Measurements from ENCODE around the gene RAD51B. TPM values are rescaled to one million over a fixed set of nuclear protein-coding genes. Genes with fewer than 3 reads are reported as not detected.

Gene RAD51B
- total RNA-seq, 1 experiment from 2014 or later, result 29.9 TPM

DNA sequence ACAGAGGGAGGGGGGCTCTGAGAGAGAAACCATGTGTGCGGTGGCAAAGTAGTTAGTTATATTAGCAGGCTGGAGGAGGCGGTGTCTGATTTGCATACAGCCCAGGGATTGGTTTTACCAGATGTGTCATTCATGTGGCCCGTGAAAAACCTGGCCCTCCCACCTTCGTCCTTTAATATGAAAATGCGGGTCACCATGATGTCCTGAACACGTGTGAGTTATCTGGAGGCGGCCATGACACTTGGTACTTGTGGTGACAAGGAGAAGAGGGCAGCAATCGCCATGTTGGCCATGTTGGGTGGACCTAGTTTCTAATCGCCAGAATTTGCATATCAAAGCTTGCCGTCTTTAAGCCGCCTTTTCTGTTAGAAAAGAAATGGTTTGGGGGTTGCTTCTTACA is 108.8 kb downstream of the RAD51B start:
- Histone ChIP-seq H3K4me3 (no peak overlapping the region), H3K4me2 (no peak overlapping the region), H4K20me1 (ENCODE audit: insufficient read depth) (no peaks in the 10 kb centered on the region), H3K9me2 (ENCODE audit: insufficient read depth) (no peaks in the 10 kb centered on the region), H3K27ac (no peak overlapping the region), H3K27me3 (ENCODE audit: insufficient read depth, low read depth) (no peaks in the 10 kb centered on the region), H3K4me1 (replicated peaks; ENCODE audit: insufficient read depth) (no peaks in the 10 kb centered on the region), H3K9me3 (ENCODE audit: insufficient read depth, low read depth) (peaks cover 3% of the 10 kb centered on the region; the same call in 1 of the 2 replicates), H3K36me3 (ENCODE audit: low read depth) (no peaks in the 10 kb centered on the region), H3F3A (ENCODE audit: insufficient read depth, low read depth) (no peaks in the 10 kb centered on the region), H3K79me2 (ENCODE audit: low read depth) (no peaks in the 10 kb centered on the region), H2AFZ (no peak overlapping the region)
- ChIA-PET POLR2A (ENCODE audit: unreplicated experiment) (no interaction called here), CTCF (no interaction called here)
- BruUV-seq (replicated peaks), result no TSS peak
- DNase-seq, result no peak
- intact Hi-C loops (cut with micrococcal nuclease; ENCODE audit: unreplicated experiment), result no loop called here
- TF ChIP-seq EZH2 (IDR thresholded peaks at IDR 0.05; ENCODE audit: low read depth), result no peak
- TF ChIP-seq, protein P1, sequence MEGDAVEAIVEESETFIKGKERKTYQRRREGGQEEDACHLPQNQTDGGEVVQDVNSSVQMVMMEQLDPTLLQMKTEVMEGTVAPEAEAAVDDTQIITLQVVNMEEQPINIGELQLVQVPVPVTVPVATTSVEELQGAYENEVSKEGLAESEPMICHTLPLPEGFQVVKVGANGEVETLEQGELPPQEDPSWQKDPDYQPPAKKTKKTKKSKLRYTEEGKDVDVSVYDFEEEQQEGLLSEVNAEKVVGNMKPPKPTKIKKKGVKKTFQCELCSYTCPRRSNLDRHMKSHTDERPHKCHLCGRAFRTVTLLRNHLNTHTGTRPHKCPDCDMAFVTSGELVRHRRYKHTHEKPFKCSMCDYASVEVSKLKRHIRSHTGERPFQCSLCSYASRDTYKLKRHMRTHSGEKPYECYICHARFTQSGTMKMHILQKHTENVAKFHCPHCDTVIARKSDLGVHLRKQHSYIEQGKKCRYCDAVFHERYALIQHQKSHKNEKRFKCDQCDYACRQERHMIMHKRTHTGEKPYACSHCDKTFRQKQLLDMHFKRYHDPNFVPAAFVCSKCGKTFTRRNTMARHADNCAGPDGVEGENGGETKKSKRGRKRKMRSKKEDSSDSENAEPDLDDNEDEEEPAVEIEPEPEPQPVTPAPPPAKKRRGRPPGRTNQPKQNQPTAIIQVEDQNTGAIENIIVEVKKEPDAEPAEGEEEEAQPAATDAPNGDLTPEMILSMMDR (conservative IDR thresholded peaks at IDR 0.05), result no peak

DNA sequence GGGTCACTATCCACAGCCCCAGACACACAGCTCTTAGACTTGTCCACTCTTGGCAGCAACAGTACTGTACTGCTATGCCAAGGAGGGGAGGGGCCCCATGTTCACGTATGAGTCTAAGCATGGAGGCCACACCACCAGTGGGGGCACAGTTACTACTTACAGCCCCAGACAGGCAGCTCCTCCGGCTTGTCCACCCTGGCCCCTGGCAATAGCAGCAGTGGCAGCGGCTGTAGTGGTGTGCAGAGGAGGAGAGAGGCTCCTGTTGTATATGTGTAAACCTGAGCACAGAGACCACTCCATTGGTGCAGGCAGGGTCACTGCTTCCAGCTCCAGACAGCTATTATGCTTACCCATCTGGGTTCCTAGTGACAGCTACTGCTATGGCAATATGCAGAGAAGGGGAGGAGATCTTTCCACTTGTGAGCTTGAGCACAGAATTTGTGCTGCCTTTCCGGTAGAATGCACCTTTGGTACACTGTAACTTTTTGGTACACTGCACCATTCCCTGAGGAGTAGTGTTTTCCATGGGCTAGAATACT is 113.2 kb downstream of the RAD51B start:
- intact Hi-C loops (cut with micrococcal nuclease; ENCODE audit: unreplicated experiment), result no loop called here

DNA sequence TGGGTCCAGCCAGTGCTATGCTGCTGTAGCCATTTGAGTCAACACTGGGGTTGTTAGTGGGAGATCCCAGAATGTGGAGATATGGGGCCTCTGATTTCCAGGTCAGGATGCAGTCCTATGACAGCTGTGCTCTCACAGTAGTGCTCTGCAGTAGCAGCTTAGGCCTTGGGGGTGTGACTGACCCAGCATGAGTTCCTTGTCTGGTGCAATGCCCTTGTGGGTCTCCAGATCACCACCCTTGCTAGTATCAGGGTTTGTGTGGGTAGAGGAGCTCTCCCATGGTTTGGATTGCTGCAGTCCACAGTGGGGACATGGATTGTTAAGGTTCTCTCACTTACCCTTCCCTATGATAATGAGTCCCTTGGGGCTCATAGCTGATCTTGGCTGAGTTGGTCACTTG is 113.7 kb downstream of the RAD51B start:
- no peaks in the 10 kb centered on the region for H3K36me3 ChIP-seq (ENCODE audit: low read depth)
- ChIA-PET CTCF (interaction anchor here (1.4 kb wide), 1 partner anchor 886 kb away, joined by 8 read pairs; no protein-coding TSS in a partner anchor), POLR2A (ENCODE audit: unreplicated experiment) (no interaction called here)
- BruUV-seq (replicated peaks), result no TSS peak
- intact Hi-C loops (cut with micrococcal nuclease; ENCODE audit: unreplicated experiment), result no loop called here
- no peak overlapping the region for H3K27ac ChIP-seq
- no peaks in the 10 kb centered on the region for H3K79me2 ChIP-seq (ENCODE audit: low read depth)
- H3K4me1 ChIP-seq (replicated peaks; ENCODE audit: insufficient read depth), result 0 out of 2 replicates have a peak, but pooled peaks cover 7% of the 10 kb centered on the region
- DNase-seq, result no peak
- no peaks in the 10 kb centered on the region for H3F3A ChIP-seq (ENCODE audit: insufficient read depth, low read depth)
- TF ChIP-seq EZH2 (IDR thresholded peaks at IDR 0.05; ENCODE audit: low read depth), result no peak
- TF ChIP-seq, protein P1 (conservative IDR thresholded peaks at IDR 0.05), result no peak
- no peaks in the 10 kb centered on the region for H3K9me2 ChIP-seq (ENCODE audit: insufficient read depth)
- H3K27me3 ChIP-seq (ENCODE audit: insufficient read depth, low read depth), result no peaks in the 10 kb centered on the region
- no peaks in the 10 kb centered on the region for H4K20me1 ChIP-seq (ENCODE audit: insufficient read depth)
- H3K4me2 ChIP-seq, result no peak overlapping the region
- H3K4me3 ChIP-seq, result no peak overlapping the region
- peaks cover 3% of the 10 kb centered on the region; the same call in 1 of the 2 replicates for H3K9me3 ChIP-seq (ENCODE audit: insufficient read depth, low read depth)
- no peak overlapping the region for H2AFZ ChIP-seq

More for the DNA sequence above, 113.2 kb downstream of the RAD51B start:
- Histone ChIP-seq H3K79me2 (ENCODE audit: low read depth) (no peaks in the 10 kb centered on the region), H3K27me3 (ENCODE audit: insufficient read depth, low read depth) (no peaks in the 10 kb centered on the region), H3K4me1 (replicated peaks; ENCODE audit: insufficient read depth) (0 out of 2 replicates have a peak, but pooled peaks cover 7% of the 10 kb centered on the region), H4K20me1 (ENCODE audit: insufficient read depth) (no peaks in the 10 kb centered on the region), H3F3A (ENCODE audit: insufficient read depth, low read depth) (no peaks in the 10 kb centered on the region), H3K9me2 (ENCODE audit: insufficient read depth) (no peaks in the 10 kb centered on the region), H3K4me3 (no peak overlapping the region), H3K4me2 (no peak overlapping the region), H3K36me3 (ENCODE audit: low read depth) (no peaks in the 10 kb centered on the region), H2AFZ (no peak overlapping the region), H3K27ac (no peak overlapping the region), H3K9me3 (ENCODE audit: insufficient read depth, low read depth) (peaks cover 3% of the 10 kb centered on the region; the same call in 1 of the 2 replicates)
- POLR2A ChIA-PET (ENCODE audit: unreplicated experiment), result no interaction called here
- no peak for DNase-seq
- TF ChIP-seq, protein P1 (conservative IDR thresholded peaks at IDR 0.05), result no peak
- TF ChIP-seq EZH2 (IDR thresholded peaks at IDR 0.05; ENCODE audit: low read depth), result no peak
- no TSS peak for BruUV-seq (replicated peaks)
- CTCF ChIA-PET, result interaction anchor here (0.5 to 0.6 kb wide), 2 partner anchors 346 to 862 kb away, joined by 3 to 6 read pairs; no protein-coding TSS in a partner anchor
